Femur (tissue), 1 donor: ENCODE results near the gene PCBP3.
A peak's percentile ranks its signal among the peaks of the same experiment; 100 is the strongest.
"Not testable (repeated sequence)": the region's sequence is repeated elsewhere in the genome, so short reads cannot be mapped to it uniquely, and the experiment has no call there.

ENCODE experiments used
- DNase-seq: peaks from one replicate; pipeline ENCODE4 v3.0.0-alpha.2; 2017

Gene PCBP3

DNA sequence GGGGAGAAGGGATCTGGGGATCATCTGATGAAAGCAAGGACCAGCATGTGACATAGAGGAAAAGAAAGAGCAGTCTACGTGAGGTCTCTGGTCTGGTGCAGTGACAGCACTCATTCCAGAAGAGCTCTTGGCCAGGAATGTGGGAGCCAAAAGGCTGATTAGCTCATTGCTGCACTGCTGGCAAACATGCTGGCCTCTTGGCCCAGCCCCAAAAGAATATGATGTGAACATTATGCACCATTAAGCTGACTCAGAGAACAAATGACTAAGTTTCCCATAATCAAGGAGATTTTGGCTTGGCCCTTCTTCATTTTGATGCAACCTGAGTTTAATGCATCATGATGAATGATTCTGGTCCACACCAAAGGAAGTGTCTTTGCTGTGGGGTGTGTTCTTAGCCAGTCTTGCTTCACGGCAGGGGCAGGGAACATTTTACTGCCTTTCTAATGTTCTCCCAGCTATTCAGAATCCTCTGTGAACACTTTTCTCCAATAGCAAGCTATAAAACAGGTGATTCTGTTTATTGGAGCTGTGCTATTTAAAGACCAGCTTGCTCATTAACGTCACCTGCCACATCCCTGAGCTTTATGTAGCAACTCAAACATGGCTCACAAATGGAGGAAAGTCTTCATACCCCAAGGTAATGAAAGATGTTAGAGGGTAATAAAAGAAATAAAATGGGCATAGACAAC, 55.1 kb downstream of the PCBP3 start:
- DNase-seq: peak; percentile 45

- no peak for DNase-seq
These were observed 55.9 kb downstream of the PCBP3 start for GRCh38 chr21:45699251-45699942.

DNA sequence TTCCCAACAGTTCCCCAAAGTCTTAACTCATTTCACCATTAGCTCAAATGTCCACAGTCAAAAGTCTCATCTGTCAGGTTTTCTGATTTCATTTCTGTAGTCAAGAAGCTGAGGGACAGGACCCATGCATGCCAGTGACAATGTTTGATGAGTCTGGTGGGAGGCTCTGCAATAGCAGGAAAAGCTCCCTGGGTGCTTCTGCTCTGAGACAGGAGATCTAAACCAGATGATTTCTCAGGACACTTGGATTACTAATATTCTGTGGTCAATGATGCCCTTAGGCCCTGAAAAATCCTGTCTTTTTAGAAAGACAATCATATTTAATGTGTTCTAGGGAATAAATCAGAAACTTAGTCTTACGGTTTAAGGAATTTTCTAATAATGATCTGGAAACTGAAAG, 56.4 kb downstream of the PCBP3 start:
- no peak for DNase-seq

- DNase-seq: no peak
These were observed 56.9 kb downstream of the PCBP3 start for GRCh38 chr21:45700461-45700860.

- no peak for DNase-seq
These were observed 61.0 kb downstream of the PCBP3 start for GRCh38 chr21:45704311-45705108.

DNA sequence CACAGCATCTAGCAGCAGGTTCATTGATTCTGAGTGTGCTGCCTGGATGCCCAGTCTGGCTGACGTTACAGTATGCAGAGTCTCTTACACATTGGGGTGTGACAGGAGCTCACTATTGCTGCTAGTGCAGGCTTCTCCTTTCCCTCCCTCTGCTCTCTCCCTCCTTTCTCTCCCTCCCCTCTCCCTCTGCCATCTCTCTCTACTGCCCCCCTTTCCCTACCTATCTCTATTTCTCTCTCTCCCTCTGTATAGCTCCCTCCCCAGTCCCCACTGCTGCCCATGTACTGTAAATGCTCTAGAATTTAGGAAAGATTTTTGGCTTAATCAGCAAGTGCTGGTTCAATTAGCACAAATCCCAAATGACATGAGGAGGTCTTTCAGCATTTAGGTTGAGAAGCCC, 62.8 kb downstream of the PCBP3 start:
- DNase-seq: no peak

DNA sequence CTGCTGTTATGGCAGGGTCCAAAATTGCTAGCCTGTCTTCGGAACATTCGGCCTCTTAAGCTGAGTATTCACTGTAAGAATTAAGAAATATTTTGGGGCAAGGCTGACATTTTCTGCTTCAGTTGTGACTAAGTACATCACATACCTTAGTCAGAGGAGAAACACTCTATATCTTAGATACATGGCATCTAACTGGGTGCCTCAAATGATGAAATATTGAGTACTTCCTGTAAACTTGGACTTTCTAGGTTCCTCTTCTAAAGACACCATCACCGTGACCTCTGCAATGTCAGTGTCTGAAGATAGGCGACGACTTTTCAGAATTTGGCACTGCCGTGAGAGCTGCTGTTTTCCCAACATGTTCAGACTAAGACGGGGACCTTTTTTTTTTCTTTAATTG, 65.6 kb downstream of the PCBP3 start:
- no peak for DNase-seq

GRCh38 chr21:45709696-45710268, 66.3 kb downstream of the PCBP3 start:
- no peak for DNase-seq

DNA sequence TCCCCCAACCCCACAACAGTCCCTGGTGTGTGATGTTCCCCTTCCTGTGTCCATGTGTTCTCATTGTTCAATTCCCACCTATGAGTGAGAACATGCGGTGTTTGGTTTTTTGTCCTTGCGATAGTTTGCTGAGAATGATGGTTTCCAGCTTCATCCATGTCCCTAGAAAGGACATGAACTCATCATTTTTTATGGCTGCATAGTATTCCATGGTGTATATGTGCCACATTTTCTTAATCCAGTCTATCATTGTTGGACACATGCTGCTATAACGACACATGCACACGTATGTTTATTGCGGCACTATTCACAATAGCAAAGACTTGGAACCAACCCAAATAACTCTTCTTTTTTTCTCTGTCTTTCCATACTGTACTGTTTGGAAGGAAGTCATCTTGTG, 66.8 kb downstream of the PCBP3 start:
- DNase-seq: not testable (repeated sequence)

GRCh38 chr21:45713613-45714012, 70.1 kb downstream of the PCBP3 start:
- no peak for DNase-seq

DNA sequence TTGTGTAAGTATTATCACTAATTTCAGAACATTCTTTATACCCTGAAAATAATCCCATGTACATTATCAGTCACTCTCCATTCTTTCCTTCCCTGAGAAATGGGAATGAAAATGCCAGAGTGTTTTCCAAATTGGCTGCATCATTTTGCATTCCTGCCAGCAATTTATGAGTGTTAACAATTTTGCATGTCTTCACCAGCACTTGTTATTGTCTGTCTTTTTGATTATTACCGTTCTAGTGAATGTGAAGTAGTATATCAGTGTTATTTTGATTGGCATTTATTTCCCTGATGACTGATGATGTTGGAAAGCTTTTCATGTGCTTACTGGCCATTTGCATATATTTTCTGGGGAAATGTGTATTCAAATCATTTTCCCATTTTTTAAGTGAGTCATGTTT, 71.9 kb downstream of the PCBP3 start:
- DNase-seq: no peak

- DNase-seq: no peak
These were observed 74.9 kb downstream of the PCBP3 start for GRCh38 chr21:45718413-45718812.

DNA sequence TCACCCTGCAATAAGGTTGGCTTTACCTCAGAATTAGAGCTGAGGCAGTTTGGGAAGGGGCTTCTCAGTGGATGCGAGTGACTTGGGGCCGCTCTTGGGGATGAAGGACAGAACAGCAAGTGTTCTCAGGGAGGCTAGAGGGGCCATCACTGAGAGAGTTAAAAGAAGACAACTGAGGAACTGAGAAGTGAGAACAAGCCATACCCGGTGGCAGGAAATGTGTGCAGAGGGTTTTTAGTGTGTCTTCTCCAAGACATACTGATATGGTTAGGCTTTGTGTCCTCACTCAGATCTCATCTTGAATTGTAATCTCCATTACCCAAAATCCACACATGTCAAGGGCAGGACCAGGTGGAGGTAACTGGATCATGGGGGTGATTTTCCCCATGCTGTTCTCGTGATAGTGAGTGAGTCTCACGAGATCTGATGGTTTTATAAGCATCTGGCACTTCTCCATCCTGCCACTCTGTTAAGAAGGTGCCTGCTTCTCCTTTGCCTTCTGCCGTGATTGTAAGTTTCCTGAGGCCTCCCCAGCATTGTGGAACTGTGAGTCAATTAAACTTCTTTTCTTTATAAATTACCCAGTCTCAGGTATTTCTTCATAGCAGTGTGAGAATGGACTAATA, 75.8 kb downstream of the PCBP3 start:
- DNase-seq: no peak

DNA sequence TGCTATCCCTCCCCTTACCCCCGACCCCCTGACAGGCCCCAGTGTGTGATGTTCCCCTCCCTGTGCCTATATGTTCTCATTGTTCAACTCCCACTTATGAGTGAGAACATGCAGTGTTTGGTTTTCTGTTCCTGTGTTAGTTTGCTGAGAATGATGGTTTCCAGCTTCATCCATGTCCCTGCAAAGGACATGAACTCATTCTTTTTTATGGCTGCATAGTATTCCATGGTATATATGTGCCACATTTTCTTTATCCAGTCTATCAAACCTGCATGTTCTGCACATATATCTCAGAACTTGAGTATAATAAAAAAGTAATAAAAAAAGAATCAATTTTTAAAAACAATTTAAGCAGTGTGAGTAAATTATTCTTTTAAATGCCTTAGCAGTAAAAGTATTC, 76.7 kb downstream of the PCBP3 start:
- DNase-seq: not testable (repeated sequence)

DNA sequence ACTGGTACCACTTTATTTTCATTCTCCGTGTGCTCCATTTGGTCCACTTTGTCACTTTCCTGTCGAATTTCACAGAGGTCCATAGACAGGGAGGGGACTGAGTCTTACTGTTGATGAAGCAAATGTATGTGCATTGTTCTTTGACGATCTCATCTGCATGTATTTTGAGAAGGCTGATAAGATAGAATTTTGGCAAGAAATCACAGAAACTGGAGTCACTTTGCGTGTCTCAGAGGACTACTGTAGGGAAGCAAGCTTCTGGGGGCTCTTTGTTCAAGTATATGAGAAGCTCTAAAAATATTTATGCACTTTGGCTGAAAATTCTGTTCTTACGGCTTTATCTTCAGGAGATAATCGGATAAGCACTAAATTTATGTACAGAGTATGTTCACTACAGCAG, 78.1 kb downstream of the PCBP3 start:
- no peak for DNase-seq

GRCh38 chr21:45723049-45723958, 79.8 kb downstream of the PCBP3 start:
- no peak for DNase-seq

GRCh38 chr21:45724345-45724961, 80.9 kb downstream of the PCBP3 start:
- DNase-seq: peak; percentile 69

DNA sequence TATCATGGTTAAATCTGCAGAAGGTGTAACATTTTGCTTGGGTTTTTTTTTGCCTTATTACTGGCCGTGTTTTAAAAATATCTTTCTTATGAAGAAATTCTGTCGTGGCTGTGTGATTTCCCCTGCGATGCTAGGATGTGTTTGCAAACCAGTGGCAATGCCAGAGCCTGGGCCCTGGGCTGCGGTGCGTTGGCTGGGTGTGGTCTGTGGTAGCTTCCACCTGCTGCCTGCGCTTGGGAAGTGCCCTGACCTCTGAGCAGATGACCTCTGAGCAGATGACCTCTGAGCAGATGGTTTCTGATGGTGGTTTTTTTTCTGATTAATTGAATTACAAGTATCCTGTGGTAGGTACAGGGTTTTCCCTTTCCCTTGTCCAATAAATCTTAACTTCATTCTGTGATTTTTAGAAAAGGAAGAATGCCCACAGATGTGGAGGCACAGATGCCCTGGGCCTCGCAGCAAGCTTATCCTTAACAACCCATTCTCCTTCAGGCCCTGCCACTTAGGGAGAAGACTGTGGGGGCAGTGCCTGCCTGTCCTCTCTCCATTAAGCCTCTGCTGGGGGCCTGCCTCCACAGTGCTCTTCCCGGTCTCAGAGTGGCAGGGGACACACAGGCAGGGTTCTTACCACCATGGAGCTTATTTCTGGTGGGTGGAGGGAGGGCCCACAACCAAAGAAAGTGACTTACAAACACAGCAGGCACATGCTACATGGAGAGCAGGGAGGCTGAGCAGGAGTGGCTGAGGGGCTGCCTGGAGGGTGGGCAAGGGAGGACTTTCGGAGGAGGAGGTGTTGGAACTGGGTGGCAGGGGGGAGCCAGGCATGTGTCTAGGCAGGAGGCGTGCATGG, 81.7 kb downstream of the PCBP3 start:
- DNase-seq: no peak

DNA sequence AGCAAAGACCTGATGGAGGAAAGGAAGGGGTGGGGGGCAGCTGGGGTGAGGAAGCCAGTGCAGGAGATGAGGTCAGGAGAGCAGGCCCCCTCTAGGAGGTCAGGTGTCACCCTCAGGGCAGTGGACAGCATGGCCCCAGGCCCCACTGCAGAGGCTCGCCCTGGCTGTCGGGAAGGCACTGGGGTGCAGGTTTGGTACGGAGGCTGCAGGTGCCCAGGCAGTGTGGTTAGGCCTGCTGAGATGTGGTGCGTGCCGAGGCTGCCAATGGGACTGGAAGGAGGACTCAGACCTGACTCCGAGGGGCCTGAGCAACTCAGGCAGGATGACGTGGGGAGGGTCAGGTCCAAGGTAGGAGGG, 82.3 kb downstream of the PCBP3 start:
- DNase-seq: no peak

GRCh38 chr21:45726438-45726837, 82.9 kb downstream of the PCBP3 start:
- DNase-seq: no peak

DNA sequence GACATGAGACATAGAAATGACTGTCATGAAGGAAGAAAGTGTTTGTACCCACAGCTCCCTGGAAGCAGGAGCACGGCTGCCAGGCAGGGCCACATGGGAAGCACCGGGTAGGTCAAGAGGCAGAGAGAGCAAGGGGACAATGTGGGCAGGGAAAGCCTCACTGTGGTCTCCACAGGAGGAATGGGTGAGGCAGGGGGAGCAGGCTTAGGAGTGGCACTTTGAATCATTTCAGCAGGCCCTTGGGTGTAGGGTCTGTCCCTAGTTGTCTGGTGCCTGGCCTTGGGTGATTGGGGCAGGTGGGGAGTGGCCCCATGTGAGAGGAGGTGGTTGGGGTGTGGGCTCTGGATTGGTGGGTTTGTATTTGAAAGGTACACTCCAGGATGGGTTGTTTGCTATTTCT, 83.9 kb downstream of the PCBP3 start:
- DNase-seq: no peak
